Measurements from ENCODE around the gene COL4A5. TPM values are rescaled to one million over a fixed set of nuclear protein-coding genes. Genes with fewer than 3 reads are reported as not detected.
A peak's percentile ranks its signal among the peaks of the same experiment; 100 is the strongest.

Gene COL4A5
- total RNA-seq, 1 experiment from 2014 or later = 29.4 TPM

GRCh38 chrX:108735091-108735678 is 295.5 kb downstream of the COL4A5 start:
- intact Hi-C loops (cut with micrococcal nuclease) = no loop called here
- Histone ChIP-seq H3K4me1 (ENCODE audit: control insufficient read depth in 1 of 2, insufficient read depth in 2 of 2, low read length in 2 of 2) (no peaks in the 10 kb centered on the region), H3K36me3 (ENCODE audit: control insufficient read depth in 1 of 2, insufficient read depth in 2 of 2, low read length in 2 of 2) (no peaks in the 10 kb centered on the region), H3K9me2 (ENCODE audit: insufficient read depth) (no peaks in the 10 kb centered on the region), H3K9me3 (ENCODE audit: control insufficient read depth in 1 of 2, insufficient read depth in 1 of 2, low read depth in 1 of 2, low read length in 2 of 2) (no peaks in the 10 kb centered on the region), H3K27ac (ENCODE audit: low read depth, low read length) (no peak overlapping the region), H4K20me1 (ENCODE audit: insufficient read depth) (no peaks in the 10 kb centered on the region), H3K79me2 (ENCODE audit: insufficient read depth, low read length) (no peaks in the 10 kb centered on the region), H3K4me3 (replicated peaks in 1 of 2; ENCODE audit: low read depth in 1 of 2, low read length in 2 of 2) (no peak overlapping the region), H3K9ac (ENCODE audit: low read length) (no peak overlapping the region), H3K4me2 (ENCODE audit: low read length) (no peak overlapping the region), H3K27me3 (ENCODE audit: insufficient read depth, low read length) (no peaks in the 10 kb centered on the region), H2AFZ (ENCODE audit: low read depth, low read length, poor library complexity, severe bottlenecking) (no peak overlapping the region)
- ChIA-PET RAD21 (ENCODE audit: low non-redundant PET in 1 of 2, low total read pairs in 2 of 2, uncharacterized antibody in 2 of 2, unreplicated experiment in 2 of 2) (no interaction called here), CTCF (no interaction called here), POLR2A (no interaction called here)
- ATAC-seq (0 out of 2 replicates have a peak, but pooled peaks have one; percentile 38), DNase-seq (ENCODE audit: low read depth, low spot score) (no peak)
- no peak for TF ChIP-seq TCF7L2 (IDR thresholded peaks at IDR 0.05; ENCODE audit: borderline replicate concordance, extremely low read depth, insufficient read depth, insufficient read length)
- TF ChIP-seq CEBPB (IDR thresholded peaks at IDR 0.05; ENCODE audit: low read depth) = no peak
- TF ChIP-seq SIN3A (IDR thresholded peaks at IDR 0.05; ENCODE audit: low read depth) = no peak
- TF ChIP-seq SP1 (IDR thresholded peaks at IDR 0.05; ENCODE audit: low read depth) = no peak
- no peak for TF ChIP-seq ZFX (IDR thresholded peaks at IDR 0.05)
- TF ChIP-seq, protein P1, sequence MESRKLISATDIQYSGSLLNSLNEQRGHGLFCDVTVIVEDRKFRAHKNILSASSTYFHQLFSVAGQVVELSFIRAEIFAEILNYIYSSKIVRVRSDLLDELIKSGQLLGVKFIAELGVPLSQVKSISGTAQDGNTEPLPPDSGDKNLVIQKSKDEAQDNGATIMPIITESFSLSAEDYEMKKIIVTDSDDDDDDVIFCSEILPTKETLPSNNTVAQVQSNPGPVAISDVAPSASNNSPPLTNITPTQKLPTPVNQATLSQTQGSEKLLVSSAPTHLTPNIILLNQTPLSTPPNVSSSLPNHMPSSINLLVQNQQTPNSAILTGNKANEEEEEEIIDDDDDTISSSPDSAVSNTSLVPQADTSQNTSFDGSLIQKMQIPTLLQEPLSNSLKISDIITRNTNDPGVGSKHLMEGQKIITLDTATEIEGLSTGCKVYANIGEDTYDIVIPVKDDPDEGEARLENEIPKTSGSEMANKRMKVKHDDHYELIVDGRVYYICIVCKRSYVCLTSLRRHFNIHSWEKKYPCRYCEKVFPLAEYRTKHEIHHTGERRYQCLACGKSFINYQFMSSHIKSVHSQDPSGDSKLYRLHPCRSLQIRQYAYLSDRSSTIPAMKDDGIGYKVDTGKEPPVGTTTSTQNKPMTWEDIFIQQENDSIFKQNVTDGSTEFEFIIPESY (IDR thresholded peaks at IDR 0.05; ENCODE audit: extremely low read depth, insufficient replicate concordance, low read length) = no peak
- no peak for TF ChIP-seq YY1 (IDR thresholded peaks at IDR 0.05; ENCODE audit: extremely low read depth, insufficient replicate concordance, low read depth, low read length)
- TF ChIP-seq ELF1 (IDR thresholded peaks at IDR 0.05; ENCODE audit: borderline replicate concordance, low read depth) = no peak
- TF ChIP-seq, protein P2, sequence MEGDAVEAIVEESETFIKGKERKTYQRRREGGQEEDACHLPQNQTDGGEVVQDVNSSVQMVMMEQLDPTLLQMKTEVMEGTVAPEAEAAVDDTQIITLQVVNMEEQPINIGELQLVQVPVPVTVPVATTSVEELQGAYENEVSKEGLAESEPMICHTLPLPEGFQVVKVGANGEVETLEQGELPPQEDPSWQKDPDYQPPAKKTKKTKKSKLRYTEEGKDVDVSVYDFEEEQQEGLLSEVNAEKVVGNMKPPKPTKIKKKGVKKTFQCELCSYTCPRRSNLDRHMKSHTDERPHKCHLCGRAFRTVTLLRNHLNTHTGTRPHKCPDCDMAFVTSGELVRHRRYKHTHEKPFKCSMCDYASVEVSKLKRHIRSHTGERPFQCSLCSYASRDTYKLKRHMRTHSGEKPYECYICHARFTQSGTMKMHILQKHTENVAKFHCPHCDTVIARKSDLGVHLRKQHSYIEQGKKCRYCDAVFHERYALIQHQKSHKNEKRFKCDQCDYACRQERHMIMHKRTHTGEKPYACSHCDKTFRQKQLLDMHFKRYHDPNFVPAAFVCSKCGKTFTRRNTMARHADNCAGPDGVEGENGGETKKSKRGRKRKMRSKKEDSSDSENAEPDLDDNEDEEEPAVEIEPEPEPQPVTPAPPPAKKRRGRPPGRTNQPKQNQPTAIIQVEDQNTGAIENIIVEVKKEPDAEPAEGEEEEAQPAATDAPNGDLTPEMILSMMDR (IDR thresholded peaks at IDR 0.05 in 2 of 3, conservative IDR thresholded peaks at IDR 0.05 in 1 of 3; ENCODE audit: borderline replicate concordance in 1 of 3, insufficient read depth in 1 of 3, low read depth in 2 of 3, low read length in 2 of 3) = no peak
- TF ChIP-seq REST (IDR thresholded peaks at IDR 0.05; ENCODE audit: low read depth) = no peak
- no TSS peak for BruUV-seq (replicated peaks)
